NCI-H524 (cell line): ENCODE results near the gene LUZP2.
"Not testable (repeated sequence)": the region's sequence is repeated elsewhere in the genome, so short reads cannot be mapped to it uniquely, and the experiment has no call there.

Experiments
- DNase-seq, 2 experiments: peaks; one replicate each; lab custom pipeline; 2025; lab: John Stamatoyannopoulos, UW

Gene LUZP2

DNA sequence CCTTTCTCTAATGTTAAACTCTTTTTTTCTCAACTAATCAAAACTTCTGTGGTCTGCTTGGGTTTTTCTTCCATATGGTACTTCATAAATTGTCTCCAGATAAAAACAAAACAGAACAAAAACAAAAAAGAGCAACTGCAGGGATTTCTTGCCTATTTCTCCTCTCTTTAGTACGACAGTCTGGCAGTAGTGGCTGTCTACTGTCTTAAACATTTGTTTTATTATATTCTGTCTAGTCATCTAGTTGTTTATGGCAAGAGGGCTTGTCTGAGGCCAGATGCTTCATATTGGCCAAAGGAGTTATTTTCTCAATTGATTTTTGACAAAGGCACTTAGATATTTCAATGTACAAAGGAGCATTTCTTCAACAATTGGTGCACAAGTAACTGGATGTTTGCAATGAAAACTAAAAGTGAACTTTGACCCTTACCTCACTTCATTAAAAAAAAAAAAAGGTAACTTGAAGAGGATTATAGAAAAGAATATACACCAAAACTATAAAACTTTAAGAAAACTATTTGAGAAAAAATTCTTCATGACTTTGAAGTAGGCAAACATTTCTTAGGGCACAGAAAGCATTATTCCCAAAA lies 404.2 kb downstream of the LUZP2 start:
- DNase-seq = no peak

DNA sequence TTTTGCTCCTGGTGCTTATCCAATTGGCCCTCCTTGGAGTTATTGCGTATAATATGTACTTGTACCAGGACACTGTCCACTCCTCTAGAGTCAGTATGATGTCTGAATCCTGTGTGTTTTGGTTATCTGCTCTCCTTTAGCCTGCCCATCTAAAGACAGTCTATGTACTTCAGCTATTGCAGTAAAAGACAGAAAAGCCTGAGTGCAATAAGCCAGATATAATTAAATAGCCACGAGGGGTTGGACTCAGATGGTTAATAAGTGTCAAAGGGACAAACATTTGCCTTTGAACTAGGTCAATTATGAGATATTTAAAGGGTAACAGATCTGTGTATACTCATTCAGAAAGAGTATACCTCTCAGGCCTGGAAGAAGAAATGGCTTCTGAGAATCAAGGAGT lies 406.7 kb downstream of the LUZP2 start:
- no peak for DNase-seq

DNA sequence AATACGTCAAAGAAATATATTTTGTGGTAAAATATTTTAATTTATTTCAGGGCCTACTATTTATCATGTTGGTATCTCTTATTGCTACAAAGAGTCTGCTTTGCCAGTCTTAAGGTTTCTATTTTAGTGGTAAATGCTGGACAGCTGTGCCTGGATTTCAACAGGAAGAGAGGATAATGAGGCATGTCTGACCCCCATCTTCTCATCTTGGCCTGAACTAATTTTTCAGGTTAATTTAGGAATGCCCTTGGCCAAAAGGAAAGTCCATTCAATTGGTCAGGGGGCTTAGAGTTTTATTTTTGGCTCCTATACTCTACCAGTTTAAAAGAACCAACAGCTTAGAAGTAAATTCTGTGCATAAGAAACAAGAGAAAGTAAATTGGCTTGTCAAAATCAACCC lies 428.2 kb downstream of the LUZP2 start:
- DNase-seq = no peak

DNA sequence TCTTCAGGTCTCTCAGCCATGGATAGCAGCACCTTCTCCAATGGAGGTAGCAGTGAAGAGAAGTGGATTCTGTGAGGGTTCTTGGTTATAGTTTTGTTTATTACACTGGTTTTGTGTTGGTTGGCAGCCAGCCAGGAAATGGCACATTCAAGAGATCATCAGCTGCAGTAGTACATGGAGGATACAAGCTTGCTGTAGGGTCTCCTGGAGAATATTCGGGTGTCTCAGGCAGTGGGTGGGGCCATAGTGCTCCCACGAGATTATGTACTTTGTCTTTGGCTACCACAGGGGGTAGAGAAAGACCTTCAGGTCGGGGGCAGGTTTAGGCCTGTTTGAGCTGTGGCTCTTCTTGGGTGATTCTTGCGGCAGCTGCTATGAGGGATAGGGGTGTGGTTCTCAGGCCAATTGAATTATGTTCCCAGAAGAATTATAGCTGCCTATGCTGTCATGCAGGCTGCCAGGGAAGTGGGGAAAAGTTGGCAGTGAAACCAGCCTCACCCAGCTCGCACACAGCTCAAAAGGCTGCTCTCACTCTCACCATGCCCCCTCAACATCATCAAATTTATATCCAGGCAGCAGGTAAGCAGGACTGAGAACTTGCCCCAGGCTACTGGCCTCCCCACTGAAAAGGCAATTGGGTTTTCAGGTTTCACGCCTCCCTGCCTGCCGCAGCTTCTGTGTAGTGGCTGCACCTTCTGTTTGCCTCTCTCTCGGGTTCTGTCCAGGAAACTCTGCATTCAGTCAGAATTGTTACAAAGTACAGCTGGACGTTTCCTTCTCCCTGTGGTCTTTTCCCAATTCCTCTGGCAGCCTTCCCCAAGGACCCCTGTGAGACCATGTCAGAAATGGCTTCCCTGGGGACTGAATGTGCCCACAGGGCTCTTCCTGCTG lies 435.5 kb downstream of the LUZP2 start:
- DNase-seq = no peak

DNA sequence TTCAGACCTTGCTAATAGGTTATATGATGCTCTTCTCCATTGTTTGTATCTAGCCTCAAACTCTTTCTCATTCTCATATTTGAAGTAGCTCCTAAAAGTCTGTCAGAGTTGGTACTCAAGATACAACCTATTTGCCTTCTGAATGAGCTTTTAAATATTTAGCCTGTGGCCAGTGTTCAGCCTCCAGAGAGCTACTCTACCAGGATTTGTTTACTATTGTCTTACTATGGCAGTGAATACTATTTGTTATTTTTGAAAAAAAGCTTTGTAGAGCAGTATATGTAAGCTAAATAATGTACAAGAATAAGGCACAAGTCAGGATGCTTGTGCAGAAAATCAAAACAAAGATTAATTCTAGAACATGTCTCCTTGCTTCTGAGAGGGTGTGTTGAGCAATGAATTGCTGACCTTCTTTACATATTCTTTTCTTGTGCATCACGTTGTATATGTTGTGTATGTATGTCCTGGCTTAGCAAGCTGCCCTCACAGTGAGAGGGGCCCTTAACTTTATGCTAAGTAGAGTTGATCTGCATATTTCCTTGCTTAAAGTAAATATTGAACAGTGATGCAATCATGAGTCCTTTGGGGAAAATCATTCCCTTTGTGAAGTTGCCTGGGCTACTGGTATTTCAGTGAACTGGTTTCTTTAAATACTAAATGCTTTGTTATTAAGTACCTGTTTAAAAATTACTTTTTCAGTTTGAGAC lies 438.0 kb downstream of the LUZP2 start:
- DNase-seq = no peak

DNA sequence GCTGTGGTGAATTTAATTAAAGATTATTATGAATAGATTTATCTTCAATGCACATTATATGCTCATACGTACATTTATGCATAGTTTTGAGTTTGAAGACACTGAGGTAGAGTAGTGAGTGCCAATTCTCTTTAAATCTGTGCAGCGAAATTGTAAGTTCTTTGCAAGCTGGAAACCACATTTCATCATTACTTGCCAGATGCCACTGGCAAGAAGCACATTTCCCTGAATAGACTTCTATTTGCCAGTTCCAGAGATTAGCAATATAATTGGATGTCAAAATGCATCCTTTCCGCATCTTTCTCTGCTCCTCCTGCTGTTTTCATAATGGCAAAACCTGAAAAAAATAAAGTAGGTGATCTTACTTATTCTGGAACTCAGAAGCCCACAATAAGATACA lies 448.0 kb downstream of the LUZP2 start:
- DNase-seq = no peak

DNA sequence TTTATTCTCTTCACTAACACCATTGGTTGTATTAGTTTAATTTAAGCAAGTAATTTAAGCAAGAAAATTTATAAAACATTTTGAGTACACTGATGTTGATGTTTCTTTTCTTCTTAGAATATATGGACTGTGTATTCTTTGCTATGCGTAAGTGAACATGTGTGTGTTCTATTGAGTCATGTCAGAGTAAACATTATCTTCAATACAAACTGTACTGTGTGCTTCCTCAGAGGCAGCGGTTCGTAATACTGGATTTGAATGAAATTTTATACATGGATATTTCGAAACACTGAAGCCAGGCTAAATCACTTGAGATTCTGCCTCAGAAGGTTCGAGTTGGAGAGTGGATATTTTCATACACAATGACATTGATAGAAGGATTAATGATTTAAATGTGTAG lies 452.6 kb downstream of the LUZP2 start:
- no peak for DNase-seq

DNA sequence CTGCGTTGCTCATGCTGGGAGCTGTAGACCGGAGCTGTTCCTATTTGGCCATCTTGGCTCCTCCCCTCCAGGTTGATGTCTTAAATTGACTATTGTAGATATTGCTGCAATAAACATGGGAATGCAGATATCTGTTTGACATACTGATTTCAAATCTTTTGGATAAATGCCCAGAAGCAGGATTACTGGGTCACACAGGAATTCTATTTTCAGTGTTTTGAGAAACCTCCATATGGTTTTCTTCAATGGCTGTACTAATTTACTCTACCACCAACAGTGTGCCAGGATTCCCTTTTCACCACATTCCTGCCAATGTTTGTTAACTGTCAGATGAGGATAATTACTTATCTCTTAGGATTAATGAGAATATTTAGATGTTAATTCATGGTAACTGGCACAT lies 467.0 kb downstream of the LUZP2 start:
- DNase-seq = no peak

DNA sequence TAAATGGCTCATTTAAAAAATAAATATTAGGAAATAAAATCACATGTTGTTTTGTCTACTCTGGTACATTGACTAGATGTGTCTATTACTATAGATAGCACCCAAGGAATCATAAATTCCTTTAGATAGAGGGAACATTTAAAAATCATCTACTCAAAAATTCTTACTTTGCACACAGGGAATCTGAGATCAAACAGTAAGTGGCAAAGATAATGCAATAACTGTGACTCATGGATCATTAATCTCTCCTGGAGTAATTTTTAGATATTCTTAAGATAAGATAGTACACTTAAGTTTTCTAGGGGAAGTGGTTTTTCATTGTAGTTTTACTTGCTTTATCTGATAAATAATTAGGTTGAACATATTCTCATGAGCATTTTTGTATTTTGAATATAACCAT lies 468.9 kb downstream of the LUZP2 start:
- DNase-seq = no peak

DNA sequence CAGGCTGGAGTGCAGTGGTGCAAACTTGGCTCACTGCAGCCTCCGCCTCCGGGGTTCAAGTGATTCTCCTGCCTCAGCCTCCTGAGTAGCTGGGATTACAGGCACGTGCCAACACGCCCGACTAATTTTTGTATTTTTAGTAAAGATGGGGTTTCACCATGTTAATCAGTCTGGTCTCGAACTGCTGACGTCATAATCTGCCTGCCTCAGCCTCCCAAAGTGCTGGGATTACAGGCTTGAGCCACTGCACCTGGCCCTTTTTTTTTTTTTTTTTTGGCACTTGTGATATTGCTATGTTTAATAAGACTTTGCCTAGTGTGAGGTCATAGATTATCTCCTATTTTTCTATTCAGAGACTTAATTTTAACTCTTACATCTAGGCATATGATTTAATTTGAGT lies 497.1 kb downstream of the LUZP2 start:
- not testable (repeated sequence) for DNase-seq

DNA sequence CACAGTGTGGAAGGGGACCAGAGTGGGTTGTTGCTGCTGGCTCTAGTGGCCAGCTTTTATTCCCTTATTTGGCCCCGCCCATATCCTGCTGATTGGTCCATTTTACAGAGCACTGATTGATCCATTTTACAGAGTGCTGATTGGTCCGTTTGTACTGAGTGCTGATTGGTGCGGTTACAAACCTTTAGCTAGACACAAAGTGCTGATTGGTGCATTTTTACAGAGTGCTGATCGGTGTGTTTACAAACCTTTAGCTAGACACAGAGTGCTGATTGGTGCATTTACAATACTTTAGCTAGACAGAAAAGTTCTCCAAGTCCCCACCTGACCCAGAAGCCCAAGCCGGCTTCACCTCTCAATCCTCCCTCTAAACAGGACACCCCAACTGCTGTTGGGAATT lies 503.1 kb downstream of the LUZP2 start:
- DNase-seq = not testable (repeated sequence)

DNA sequence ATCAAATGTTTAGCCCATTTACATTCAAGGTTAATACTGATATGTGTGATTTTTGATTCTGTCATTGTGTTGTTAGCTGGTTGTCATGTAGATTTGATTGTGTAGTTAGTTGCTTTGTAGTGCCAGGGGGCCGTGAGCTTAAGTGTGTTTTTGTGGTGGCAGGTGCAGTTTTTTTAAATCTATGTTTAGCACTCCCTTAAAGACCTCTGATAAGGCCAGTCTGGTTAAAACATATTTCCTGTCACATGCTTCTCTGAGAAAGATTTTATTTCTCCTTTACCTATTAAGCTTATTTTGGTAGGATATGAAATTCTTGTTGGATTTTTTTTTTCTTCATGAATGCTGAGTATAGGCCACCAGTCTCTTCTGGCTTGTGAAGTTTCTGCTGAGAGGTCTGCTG lies 540.6 kb downstream of the LUZP2 start:
- no peak for DNase-seq

DNA sequence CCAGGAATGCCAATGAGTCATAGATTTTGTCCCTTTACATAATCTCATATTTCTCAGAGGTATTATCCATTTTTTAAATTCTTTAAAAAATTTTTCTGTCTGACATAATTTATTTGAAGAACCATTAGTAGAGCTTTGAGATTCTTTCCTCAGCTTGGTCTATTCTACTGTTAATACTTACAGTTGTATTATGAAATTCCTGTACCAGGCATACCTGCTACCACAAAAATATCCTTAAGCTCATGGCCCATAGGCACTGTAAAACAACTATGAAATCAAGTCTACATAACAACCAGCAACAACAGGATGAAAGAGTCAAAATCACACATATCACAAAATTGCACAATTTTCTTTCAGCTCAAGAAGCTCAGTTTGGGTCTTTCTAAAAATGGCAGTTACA lies 541.3 kb downstream of the LUZP2 start:
- no peak for DNase-seq

DNA sequence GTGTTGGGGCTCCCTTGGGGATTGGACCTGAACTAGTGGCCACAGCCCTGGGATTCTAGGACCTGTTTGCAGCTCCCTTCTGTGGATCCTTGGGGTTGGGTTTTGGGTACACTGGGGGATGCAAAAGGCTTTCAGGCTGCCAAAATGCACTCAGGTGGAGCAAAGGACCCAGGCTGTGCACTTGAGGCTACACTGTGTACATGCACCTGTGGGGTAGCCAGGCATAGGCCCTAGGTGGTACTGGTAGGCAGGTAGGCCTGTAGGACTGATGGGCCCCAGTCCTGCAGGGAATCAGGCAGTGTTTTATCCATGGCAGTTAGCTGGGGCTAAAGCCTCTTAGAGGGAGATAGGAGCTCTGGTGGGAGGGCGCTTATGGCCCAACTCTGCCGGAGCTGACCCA lies 542.3 kb downstream of the LUZP2 start:
- no peak for DNase-seq

DNA sequence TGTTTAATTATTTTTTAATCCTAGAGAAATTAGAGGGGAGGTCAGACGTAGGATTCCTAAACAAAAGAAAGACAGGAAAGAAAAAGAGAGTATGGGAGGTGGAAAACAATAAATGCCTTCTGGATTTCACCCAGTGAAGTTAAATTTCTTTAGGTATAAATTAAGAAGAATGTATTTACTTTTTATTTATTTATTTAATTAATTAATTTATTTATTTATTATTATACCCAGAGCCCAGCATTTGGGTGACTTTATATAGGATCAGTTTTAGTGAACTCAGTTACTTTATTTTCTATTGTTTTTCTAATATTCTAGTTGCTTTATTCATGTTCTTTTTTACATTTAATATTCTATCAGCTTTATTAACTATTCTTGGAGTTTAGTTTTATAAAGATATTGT lies 551.8 kb downstream of the LUZP2 start:
- DNase-seq = no peak

DNA sequence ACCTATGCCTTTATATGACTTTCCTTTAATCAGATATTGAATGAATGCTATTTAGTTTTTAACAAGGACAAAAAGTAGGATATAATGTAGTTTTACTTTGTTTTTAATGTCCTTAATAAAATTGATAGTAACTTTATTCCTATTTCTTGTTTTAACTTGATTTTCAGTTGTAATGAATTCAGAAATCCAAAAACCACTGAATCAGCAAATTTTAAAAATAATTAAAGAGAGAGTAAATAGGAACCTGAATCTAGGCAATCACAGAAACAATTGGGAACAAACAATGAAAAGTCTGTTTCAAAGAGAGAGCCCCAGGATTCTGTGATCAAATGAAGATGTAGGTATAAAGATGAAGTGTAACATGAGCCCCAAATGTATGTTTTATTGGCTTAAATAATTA lies 556.0 kb downstream of the LUZP2 start:
- no peak for DNase-seq

DNA sequence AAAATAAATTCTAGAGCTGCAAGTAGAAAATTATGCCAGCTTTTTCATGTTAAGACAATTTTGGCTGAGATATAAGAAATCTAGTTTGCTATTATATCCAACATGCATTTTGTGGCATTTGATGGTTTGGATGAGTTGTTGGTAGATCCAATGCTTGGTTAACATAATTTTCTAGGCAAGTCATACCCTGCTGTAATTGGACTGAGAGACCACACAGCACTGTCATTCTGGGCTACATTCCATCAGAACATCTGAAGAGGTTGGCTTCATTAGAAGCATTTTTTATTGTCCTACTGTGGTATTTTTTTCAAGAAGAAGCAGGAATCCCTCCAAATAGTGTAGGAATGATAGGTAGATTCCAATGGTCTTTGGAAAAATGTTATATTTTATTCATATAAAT lies 561.0 kb downstream of the LUZP2 start:
- DNase-seq = no peak

DNA sequence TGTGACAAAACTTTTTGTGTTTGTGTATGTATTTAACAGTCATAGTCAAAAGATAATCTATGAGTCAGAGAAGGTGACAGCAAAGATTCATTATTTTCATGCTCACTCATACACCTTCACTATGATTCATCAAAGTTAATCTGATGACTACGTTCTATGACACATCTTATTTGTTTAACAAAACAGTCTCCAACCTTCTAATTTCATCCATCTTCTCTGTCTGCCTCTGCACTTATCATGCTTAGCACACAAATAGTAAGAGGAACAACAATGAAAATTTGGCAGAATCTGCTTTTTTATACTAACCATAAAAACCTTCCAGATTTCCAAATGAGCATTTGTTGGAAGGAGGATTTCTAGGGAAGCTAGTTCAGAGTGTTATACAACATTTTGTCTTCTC lies 568.9 kb downstream of the LUZP2 start:
- no peak for DNase-seq

DNA sequence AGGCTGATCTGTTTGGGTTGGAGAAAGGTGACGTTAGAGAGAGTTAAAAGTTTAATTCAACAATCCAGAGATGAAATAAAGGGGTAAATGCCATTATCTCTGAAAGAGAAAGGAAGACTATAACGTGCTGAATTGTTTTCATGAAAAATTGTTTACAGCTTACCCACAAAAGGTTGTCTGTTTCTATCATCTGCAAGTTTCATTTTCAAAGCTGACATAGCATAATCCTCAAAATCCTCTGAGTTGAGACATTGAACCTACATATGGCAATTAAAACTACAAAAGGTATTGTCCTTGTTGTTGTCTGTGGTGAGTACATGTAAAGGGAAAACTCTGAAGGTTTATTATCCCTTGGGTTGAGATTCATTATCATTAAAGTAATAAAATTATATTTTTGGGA lies 569.9 kb downstream of the LUZP2 start:
- DNase-seq = no peak

DNA sequence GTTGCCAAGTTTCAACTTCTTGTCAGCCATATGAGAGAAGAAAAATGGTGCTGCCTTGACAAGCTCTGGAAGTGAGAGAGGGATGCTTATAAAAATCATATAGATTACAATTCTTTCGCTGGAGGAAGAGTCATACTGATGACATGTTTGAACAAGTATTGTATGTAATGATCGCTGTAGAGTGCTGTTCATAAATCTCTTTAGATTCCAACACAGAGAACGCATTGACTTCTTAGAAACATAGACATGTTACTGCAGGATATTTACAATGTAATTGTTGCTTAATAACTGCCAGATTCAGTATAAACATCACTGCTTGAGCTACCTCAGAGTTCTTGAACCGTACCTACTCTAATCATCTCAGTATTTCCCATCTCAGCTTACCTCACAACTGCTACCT lies 571.6 kb downstream of the LUZP2 start:
- DNase-seq = no peak

DNA sequence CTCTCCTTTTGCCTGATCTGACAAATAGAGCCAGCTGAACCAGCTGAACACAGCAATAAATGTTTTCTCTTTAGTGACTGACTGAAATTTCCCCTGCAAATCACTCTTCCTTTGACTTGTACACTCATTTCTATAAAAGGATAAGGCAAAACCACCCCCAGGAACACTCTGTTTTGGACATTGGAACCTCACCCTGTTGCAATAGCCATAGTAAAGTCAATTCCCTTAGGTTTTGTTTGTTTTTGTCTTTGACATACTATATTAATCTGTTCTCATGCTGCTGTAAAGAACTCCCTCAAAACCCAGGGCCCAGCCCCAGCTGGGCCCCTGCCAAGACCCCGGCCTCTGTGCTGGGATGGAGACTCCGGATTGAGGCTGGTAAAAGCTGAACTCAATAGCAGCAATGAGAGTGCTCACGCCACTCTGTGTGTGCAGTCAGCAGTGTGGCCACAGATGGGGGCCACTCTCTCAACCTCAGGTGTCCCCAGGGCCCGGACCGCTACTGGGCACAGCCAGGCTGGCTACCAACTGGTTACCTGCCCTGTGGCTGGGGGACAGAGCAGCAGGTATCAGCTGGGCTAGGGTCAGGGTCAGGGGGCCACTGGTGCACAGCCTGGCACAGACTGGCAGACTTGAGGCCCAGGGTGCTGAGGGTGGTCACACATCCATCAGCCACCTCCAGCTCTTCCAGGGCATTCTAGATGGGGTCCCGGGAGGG lies 597.4 kb downstream of the LUZP2 start:
- no peak for DNase-seq

DNA sequence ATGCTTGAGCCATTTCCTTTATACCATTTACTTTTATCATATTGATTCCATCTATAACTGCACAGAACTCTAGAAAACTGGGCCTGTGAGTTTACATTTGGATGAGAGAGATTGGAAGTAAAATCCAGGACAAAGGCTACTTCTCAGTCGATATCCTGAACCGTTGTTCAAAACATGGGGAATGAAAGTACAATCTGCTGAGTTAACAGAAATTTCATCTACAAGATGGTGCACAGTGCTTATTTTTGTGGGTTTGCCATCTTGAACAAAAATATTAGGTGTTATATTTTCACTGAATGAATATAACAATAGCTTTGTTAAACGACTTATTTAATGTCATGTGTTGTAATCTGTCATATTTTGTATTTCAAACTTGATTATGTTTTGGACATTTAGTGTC lies 622.6 kb downstream of the LUZP2 start:
- DNase-seq = no peak
